GM18517 (cell line): ENCODE results near the gene ZNF738.
A peak's percentile ranks its signal among the peaks of the same experiment; 100 is the strongest.
"Not testable (repeated sequence)": the region's sequence is repeated elsewhere in the genome, so short reads cannot be mapped to it uniquely, and the experiment has no call there.

Experiments used
- ATAC-seq: cut with Tn5 transposase; IDR thresholded peaks from one replicate; pipeline ENCODE4 v1.9.1; 2021; ENCODE audit warnings: mild to moderate bottlenecking, moderate library complexity; ENCODE audit not compliant: unreplicated experiment

ZNF738 gene

DNA sequence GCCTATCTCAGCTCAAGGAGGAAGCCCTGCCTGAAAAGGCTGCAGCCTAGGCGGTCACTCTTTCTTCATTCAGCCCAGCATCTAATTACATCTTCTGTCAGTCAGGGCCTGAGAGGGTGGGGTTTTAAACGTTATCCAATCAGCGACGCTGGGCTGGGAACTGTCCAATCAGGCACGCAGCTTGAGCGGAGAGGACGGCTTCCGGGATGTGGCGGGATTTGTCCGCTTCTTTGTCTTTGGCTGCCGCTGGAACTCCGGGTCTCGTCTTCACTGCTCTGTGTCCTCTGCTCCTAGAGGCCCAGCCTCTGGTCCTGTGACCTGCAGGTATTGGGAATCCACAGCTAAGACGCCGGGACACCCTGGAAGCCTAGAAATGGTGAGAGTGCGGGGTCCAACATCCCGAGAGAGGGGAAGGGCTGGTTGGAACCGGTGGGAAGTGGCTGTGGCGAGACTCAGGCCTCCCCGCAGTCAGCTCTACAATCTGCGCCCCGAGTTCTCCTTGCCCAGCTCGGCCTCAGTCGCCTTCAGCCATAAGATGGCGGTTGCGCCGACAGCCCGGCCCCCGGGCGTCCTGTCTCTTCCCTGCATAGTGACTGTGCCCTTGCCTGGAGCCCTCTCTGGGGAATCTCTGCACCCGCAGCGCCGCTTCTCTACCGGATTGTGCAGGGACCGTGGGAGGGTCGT, at the start of gene ZNF738:
ZNF738 (plus strand) TSS at position 233 of the 684 bp plus-strand sequence; CDS start at position 374, 141 bp downstream.
- peak; percentile 95 for ATAC-seq

DNA sequence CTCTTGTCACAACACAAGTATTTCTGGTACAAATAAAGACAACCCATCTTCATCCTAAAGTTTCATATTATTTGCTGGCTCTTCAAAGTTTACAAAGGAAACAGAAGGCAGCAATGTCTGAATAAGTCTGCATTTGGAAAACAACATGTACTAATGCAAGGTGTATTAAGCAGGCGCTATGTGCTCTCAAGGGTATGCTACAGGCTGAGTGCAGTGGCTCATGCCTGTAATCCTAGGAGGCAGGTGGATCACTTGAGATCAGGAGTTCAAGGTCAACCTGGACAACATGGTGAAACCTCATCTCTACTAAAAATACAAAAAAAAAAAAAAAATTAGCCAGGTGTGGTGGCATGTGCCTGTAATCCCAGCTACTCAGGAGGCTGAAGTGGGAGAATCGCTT, 46.0 kb upstream of the ZNF738 start:
- ATAC-seq: not testable (repeated sequence)

DNA sequence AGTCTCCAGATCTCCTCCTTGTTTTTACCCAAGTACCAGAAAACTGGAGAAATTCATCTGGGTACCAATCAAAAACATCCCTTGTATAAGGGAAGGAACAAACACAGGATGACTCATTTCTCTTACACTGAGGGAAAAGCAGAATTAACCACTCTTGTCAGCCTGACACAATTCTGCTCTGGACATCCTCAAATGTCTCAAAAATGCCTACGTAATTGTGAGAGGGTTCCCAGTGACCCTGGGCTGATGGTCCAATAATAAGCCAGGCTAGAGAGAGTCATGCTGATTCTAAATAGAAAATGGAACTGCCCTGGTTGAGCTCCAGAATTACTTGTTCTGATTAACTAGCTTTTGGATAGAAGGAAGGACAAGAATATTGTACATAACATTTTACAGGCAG, 44.1 kb upstream of the ZNF738 start:
- ATAC-seq: no peak

DNA sequence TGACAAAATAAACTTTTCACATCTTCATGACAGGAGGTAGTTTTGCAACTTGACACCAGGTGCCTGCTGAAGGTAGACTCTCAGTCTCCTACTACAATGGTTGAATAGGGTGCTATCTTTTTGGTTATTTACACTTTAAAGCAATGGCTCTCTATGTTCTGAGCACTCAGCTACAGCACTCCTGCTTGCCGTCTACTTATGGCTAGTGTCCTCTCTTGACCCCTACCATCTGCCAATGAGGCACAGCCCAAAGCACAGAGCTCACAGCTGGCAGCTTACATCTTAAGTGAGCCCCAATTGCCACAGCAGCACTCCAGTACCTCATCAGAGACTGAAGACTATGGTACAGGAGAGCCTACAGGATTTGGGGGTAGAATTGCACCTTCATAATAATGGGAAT, 41.0 kb upstream of the ZNF738 start:
- no peak for ATAC-seq

- ATAC-seq: no peak
Measured at GRCh38 chr19:21321134-21321533, 37.7 kb upstream of the ZNF738 start.

DNA sequence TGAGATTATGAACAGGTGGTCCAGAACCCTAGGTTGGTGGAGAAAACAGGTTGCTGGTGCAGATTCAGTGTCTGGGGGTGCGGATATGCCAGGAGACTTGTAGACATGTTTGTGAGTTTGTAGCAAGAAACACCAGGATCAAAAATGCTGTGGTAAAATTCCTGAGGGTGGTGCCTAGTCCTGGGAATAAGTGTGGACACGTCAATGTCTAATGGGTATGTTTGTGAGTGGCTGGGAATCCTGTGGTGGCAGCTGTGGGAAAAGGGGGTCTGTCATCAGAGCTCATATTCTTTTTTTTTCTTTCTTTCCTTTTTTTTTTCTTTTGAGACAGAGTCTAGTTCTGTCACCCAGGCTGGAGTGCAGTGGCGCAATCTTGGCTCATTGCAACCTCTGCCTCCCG, 36.8 kb upstream of the ZNF738 start:
- ATAC-seq: no peak

DNA sequence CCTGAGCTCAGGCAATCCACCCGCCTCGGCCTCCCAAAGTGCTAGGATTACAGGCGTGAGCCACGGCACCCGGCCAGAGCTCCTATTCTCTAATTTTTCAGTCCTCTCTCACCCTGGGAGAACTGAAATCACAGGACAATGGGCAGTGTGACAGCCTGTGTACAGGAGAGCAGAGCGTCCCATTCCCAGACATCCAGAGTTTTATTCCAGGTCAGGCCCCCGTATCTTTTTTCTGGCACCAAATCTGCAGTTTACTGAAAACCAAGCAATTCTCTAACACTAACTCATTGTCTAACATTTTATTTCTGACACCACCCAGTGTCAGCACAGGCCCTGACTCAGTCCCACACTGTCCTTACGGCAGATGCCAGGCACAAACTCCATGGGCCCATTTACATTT, 36.3 kb upstream of the ZNF738 start:
- ATAC-seq: no peak

DNA sequence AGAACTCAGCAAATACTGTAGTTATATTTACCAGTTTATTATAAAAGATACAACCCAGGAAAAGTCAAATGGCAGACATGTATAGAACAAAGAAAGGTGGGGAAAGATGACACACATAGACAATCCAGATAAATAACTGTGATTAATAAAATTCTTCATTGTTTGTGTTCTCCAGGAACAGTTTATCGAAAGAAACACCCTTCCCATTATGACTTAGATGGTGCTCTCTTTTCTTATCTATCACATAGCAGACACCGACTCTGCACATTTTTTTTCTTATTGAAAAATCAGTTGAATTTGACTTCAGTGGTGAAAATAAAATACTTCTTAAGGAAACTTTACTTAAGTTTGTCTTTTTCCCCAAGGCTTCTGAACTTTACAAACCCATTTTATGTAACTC, 35.8 kb upstream of the ZNF738 start:
- no peak for ATAC-seq

GRCh38 chr19:21326169-21326568, 32.6 kb upstream of the ZNF738 start:
- no peak for ATAC-seq

GRCh38 chr19:21328406-21328805, 30.4 kb upstream of the ZNF738 start:
- no peak for ATAC-seq

- ATAC-seq: peak; percentile 99
Measured at GRCh38 chr19:21328885-21329605, 29.8 kb upstream of the ZNF738 start, which contains the start of gene ZNF708. Gene ZNF708, minus strand, starts transcription at chr19:21329410. Its CDS starts 198 bp downstream, at chr19:21329212.

GRCh38 chr19:21335721-21336120, 23.1 kb upstream of the ZNF738 start:
- ATAC-seq: no peak

DNA sequence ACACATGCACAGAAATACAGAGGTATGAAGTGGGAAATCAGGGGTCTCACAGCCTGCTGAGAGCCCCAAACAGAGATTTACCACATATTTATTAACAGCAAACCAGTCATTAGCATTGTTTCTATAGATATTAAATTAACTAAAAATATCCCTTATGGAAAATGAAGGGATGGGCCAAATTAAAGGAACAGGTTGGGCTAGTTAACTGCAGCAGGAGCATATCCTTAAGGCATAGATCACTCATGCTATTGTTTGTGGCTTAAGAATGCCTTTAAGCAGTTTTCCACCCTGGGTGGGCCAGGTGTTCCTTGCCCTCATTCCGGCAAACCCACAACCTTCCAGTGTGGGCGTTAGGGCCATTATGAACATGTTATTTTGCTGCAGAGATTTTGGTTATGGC, 14.0 kb upstream of the ZNF738 start:
- ATAC-seq: not testable (repeated sequence)

- no peak for ATAC-seq
Measured at GRCh38 chr19:21352830-21353229, 6.0 kb upstream of the ZNF738 start.

GRCh38 chr19:21362291-21362690, 3.5 kb downstream of the ZNF738 start:
- ATAC-seq: no peak

GRCh38 chr19:21383980-21384582, 25.3 kb downstream of the ZNF738 start:
- no peak for ATAC-seq

DNA sequence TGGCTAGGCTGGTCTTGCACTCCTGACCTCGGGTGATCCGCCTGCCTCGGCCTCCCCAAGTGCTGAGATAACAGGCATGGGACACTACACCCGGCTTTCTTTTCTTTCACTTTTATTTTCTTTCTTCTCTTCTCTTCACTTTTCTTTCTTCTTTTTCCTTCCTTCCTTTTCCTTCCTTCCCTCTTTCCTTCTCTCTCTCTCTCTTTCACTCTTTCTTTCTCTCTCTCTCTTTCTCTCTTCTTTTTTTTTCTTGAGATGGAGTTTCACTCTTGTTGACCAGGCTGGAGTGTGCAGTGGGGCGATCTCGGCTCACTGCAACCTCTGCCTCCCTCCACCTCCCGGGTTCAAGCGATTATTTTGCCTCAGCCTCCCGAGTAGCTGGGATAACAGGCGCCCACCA, 37.3 kb downstream of the ZNF738 start:
- ATAC-seq: no peak

DNA sequence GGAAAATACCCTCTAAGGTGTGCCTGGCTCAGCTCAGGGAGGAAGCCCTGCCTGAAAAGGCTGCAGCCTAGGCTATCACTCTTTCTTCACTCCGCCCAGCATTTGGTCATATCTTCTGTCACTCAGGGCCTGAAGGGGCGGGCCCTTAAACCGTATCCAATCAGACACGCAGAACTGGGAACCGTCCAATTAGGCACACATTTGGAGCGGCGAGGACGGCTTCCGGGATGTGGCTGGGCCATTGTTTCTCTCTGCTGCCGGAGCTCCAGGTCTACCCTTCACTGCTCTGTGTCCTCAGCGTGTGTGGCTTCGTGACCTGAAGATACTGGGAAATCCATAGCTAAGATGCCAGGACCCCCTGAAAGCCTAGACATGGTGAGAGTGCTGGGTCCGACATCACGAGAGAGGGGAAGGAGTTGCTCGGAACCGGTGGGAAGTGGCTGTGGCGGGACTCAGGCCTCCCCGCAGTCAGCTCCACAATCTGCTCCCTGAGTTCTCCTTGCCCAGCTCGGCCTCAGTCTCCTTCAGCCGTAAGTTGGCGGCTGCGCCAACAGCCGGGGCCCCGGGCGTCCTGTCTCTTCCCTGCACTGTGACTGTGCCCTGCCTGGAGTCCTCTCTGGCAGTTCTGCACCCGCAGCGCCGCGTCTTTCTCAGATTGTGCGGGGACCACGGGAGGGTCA, 38.2 kb downstream of the ZNF738 start, which contains the start of gene ZNF493:
ZNF493 (plus strand) TSS at position 241 of the 680 bp plus-strand sequence; CDS start at position 346, 105 bp downstream.
- ATAC-seq: peak; percentile 99

GRCh38 chr19:21398851-21399250, 40.1 kb downstream of the ZNF738 start:
- ATAC-seq: no peak

- ATAC-seq: no peak
Measured at GRCh38 chr19:21402303-21402985, 43.6 kb downstream of the ZNF738 start.

- ATAC-seq: no peak
Measured at GRCh38 chr19:21410166-21410565, 51.4 kb downstream of the ZNF738 start.
